CD4-positive, CD25-positive, alpha-beta regulatory T cell (primary cell): ENCODE measurements around the gene CBX7. TPM values are rescaled to one million over a fixed set of nuclear protein-coding genes. Genes with fewer than 3 reads are reported as not detected.
A peak's percentile ranks its signal among the peaks of the same experiment; 100 is the strongest.

Experiments
- ATAC-seq, 2 donors: fragments of 150-1000 bp; cut with Tn5 transposase; one replicate each; pipeline ENCODE4 v1.10.0; 2021; ENCODE audit warnings: low read depth in 2 of 2, moderate number of reproducible peaks in 2 of 2, moderate library complexity in 1 of 2
- DNase-seq, 3 donors: peaks; one replicate each; pipeline versions ENCODE4 v3.0.0 to v3.0.0-alpha.2; 2012 to 2022; ENCODE audit warnings: mixed read lengths in 1 of 3
- H3K27ac ChIP-seq: one replicate; pipeline ENCODE4 v1.7.0; 2013; ENCODE audit warnings: mild to moderate bottlenecking, low read length; ENCODE audit not compliant: insufficient read depth, poor library complexity, severe bottlenecking
- H3K27me3 ChIP-seq: one replicate; pipeline ENCODE4 v1.7.0; 2013; ENCODE audit warnings: low read length; ENCODE audit not compliant: control insufficient read depth, insufficient read depth
- H3K36me3 ChIP-seq: one replicate; pipeline ENCODE4 v1.7.0; 2013; ENCODE audit warnings: mild to moderate bottlenecking, low read length, moderate library complexity; ENCODE audit not compliant: control insufficient read depth, insufficient read depth
- H3K4me1 ChIP-seq: 2 replicates; pipeline ENCODE4 v1.7.0; 2013; ENCODE audit warnings: mild to moderate bottlenecking, low read length; ENCODE audit not compliant: insufficient read depth, control insufficient read depth, poor library complexity, severe bottlenecking
- H3K4me3 ChIP-seq: one replicate; pipeline ENCODE4 v1.7.0; 2013; ENCODE audit warnings: low read depth, mild to moderate bottlenecking, low read length, moderate library complexity
- H3K9me3 ChIP-seq, 2 experiments: 1 replicate in 1 of 2; 2 replicates in 1 of 2; pipeline ENCODE4 v1.7.0; 2013; ENCODE audit warnings: low read length in 2 of 2, mild to moderate bottlenecking in 1 of 2, moderate library complexity in 1 of 2; ENCODE audit not compliant: control insufficient read depth in 2 of 2
- H3K27ac Mint-ChIP-seq, 3 donors: one replicate each; pipeline ENCODE4 v1.8.0; 2020 to 2022; ENCODE audit warnings: mild to moderate bottlenecking in 3 of 3, mixed read lengths in 3 of 3, moderate library complexity in 2 of 3
- H3K27me3 Mint-ChIP-seq: one replicate; pipeline ENCODE4 v1.8.0; 2022; ENCODE audit warnings: mild to moderate bottlenecking, mixed read lengths
- H3K36me3 Mint-ChIP-seq: one replicate; pipeline ENCODE4 v1.8.0; 2020; ENCODE audit warnings: mixed read lengths
- H3K4me1 Mint-ChIP-seq, 4 donors: one replicate each; pipeline ENCODE4 v1.8.0; 2020 to 2022; ENCODE audit warnings: mixed read lengths in 4 of 4, mild to moderate bottlenecking in 1 of 4
- H3K4me3 Mint-ChIP-seq, 4 donors: one replicate each; pipeline ENCODE4 v1.8.0; 2020 to 2022; ENCODE audit warnings: mild to moderate bottlenecking in 4 of 4, mixed read lengths in 4 of 4, moderate library complexity in 3 of 4
- H3K9me3 Mint-ChIP-seq, 7 donors: one replicate each; pipeline ENCODE4 v1.8.0; 2020 to 2022; ENCODE audit warnings: mixed read lengths in 7 of 7, mild to moderate bottlenecking in 3 of 7, moderate library complexity in 2 of 7
- polyA plus RNA-seq, 4 donors: library from polyadenylated mRNA; unstranded; fragments of 300-500 nt; fragmentation: Illumina TruSeq; gene quantifications; one replicate each; pipeline ENCODE4 v1.2.3, GENCODE V29; 2021
- total RNA-seq: library from RNA; stranded (reverse); gene quantifications from one replicate; pipeline ENCODE4 v1.2.3, GENCODE V29; 2022

The CBX7 gene
- total and polyA plus RNA-seq, 5 donors from 2014 or later: 27.7 to 102 (median 37.5) TPM

DNA sequence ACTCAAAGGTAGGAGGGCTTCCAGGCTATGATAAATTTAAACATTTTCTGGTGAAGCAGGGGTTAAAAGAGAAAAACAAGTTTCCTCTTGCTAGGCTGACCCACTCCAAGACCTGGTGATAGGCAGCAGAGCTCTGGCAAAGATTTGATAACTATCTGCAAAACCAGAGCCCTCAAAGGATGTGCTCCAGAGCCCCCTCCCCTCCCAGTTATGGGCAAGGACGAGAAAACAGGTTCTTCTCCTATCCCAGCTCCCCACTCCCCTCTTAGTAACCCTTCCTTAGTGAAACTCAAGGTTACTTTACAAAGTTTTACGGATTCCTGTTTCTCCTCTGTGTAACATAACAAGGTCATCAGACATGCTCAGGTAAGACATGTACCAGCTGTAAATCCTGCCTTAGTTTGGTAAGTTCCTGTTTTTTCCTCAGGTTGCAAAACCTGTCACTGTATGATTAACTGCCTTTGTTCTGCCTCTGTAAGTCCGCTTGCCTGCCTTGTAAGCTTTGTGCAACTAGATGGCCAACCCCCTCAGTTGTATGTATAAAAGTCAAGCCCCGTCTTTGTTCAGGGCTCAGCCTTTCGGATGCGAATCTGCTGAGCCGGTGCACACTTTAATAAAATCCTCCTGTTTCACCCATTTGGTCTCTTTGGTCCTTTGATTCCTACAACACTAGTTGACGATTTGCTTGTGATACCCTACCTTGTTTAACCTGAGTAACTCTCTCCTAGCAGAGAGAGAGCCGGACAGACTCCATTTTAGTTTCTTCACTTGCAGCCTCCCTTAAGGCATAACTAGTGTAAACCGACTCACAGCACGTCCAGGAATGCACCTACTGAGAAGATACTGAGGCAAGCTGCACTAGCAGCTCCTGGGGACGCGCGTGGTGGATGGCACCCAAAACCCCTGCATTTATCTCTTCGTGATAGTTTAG lies 41.6 kb downstream of the CBX7 start:
- Histone ChIP-seq H3K4me3 (no peak overlapping the region), H3K27me3 (no peaks in the 10 kb centered on the region), H3K9me3 (no peaks in the 10 kb centered on the region), H3K27ac (no peak overlapping the region), H3K36me3 (no peaks in the 10 kb centered on the region), H3K4me1 (no peaks in the 10 kb centered on the region)
- no peaks in the 10 kb centered on the region for H3K27me3 Mint-ChIP-seq
- H3K9me3 Mint-ChIP-seq: no peaks in the 10 kb centered on the region
- H3K4me3 Mint-ChIP-seq: no peak overlapping the region
- H3K27ac Mint-ChIP-seq: peak overlapping the region in 1 of 3 donors; percentile 15
- DNase-seq (no peak), ATAC-seq (no peak)
- H3K4me1 Mint-ChIP-seq: peaks cover 2 to 9% (median 5%) of the 10 kb centered on the region in 4 donors
- H3K36me3 Mint-ChIP-seq: no peaks in the 10 kb centered on the region

- H3K4me1 ChIP-seq: no peaks in the 10 kb centered on the region
- H3K9me3 Mint-ChIP-seq: no peaks in the 10 kb centered on the region
- DNase-seq (no peak), ATAC-seq (no peak)
- no peaks in the 10 kb centered on the region for H3K4me1 Mint-ChIP-seq
- no peaks in the 10 kb centered on the region for H3K27me3 ChIP-seq
- H3K36me3 Mint-ChIP-seq: no peaks in the 10 kb centered on the region
- no peak overlapping the region for H3K27ac ChIP-seq
- no peak overlapping the region for H3K4me3 Mint-ChIP-seq
- no peaks in the 10 kb centered on the region for H3K27me3 Mint-ChIP-seq
- no peak overlapping the region for H3K27ac Mint-ChIP-seq
- H3K4me3 ChIP-seq: no peak overlapping the region
- H3K36me3 ChIP-seq: no peaks in the 10 kb centered on the region
- H3K9me3 ChIP-seq: no peaks in the 10 kb centered on the region
Observed at GRCh38 chr22:39109361-39109760, 43.1 kb downstream of the CBX7 start.

GRCh38 chr22:39108487-39108886 lies 44.0 kb downstream of the CBX7 start:
- Mint-ChIP-seq H3K4me1 (no peaks in the 10 kb centered on the region), H3K27ac (no peak overlapping the region), H3K4me3 (no peak overlapping the region), H3K36me3 (no peaks in the 10 kb centered on the region), H3K27me3 (no peaks in the 10 kb centered on the region), H3K9me3 (no peaks in the 10 kb centered on the region)
- H3K9me3 ChIP-seq: no peaks in the 10 kb centered on the region
- ATAC-seq: no peak
- no peak overlapping the region for H3K4me3 ChIP-seq
- no peak for DNase-seq
- H3K4me1 ChIP-seq: no peaks in the 10 kb centered on the region
- no peaks in the 10 kb centered on the region for H3K27me3 ChIP-seq
- no peaks in the 10 kb centered on the region for H3K36me3 ChIP-seq
- no peak overlapping the region for H3K27ac ChIP-seq

DNA sequence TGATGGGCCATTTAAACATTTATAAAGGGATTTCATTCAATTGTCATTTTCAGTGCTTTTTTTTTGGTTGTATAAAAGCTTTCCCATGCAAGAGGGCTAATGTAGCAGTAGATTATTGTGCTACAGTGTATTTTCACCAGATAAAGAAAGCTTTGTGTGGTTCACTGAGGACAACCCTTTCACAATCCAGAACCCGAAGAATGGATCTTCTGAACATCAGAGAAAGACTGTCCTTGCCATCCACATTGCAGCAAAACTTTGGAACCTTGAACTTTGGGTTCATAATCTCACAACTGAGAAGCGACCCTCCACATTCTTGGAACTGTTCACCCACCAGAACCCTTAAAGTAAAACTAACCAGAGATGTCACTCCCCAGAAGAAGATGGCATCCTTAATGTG lies 46.2 kb downstream of the CBX7 start:
- no peaks in the 10 kb centered on the region for H3K27me3 ChIP-seq
- Mint-ChIP-seq H3K4me3 (no peak overlapping the region), H3K27me3 (no peaks in the 10 kb centered on the region), H3K27ac (no peak overlapping the region), H3K9me3 (no peaks in the 10 kb centered on the region), H3K36me3 (no peaks in the 10 kb centered on the region), H3K4me1 (peaks cover 0 to 2% (median 0%) of the 10 kb centered on the region in 4 donors)
- ATAC-seq (no peak), DNase-seq (no peak)
- H3K4me1 ChIP-seq: no peaks in the 10 kb centered on the region
- no peaks in the 10 kb centered on the region for H3K9me3 ChIP-seq
- H3K27ac ChIP-seq: no peak overlapping the region
- H3K4me3 ChIP-seq: no peak overlapping the region
- no peaks in the 10 kb centered on the region for H3K36me3 ChIP-seq

- Mint-ChIP-seq H3K4me1 (peaks cover 5 to 24% (median 13%) of the 10 kb centered on the region in 4 donors), H3K4me3 (no peak overlapping the region), H3K27me3 (no peaks in the 10 kb centered on the region), H3K9me3 (no peaks in the 10 kb centered on the region), H3K36me3 (no peaks in the 10 kb centered on the region), H3K27ac (no peak overlapping the region)
- H3K4me1 ChIP-seq: peaks cover 21% of the 10 kb centered on the region
- DNase-seq (no peak), ATAC-seq (no peak)
- H3K36me3 ChIP-seq: no peaks in the 10 kb centered on the region
- H3K9me3 ChIP-seq: no peaks in the 10 kb centered on the region
- no peaks in the 10 kb centered on the region for H3K27me3 ChIP-seq
- no peak overlapping the region for H3K4me3 ChIP-seq
- H3K27ac ChIP-seq: no peak overlapping the region
Observed at GRCh38 chr22:39103431-39103830, 49.0 kb downstream of the CBX7 start.

DNA sequence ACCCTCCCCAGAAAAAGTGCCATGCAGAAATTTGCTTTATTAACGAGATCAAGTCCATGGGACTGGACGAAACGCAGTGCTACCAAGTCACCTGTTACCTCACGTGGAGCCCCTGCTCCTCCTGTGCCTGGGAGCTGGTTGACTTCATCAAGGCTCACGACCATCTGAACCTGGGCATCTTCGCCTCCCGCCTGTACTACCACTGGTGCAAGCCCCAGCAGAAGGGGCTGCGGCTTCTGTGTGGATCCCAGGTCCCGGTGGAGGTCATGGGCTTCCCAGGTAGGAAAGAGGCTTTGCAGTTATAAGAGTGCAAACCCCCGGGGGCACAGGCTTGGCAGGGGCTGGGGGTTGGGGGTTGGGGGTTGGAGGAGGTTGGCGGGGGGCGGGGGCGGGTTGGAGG lies 51.3 kb downstream of the CBX7 start:
- Mint-ChIP-seq H3K36me3 (no peaks in the 10 kb centered on the region), H3K4me3 (peak overlapping the region in 1 of 4 donors; percentile 47), H3K9me3 (no peaks in the 10 kb centered on the region), H3K4me1 (peaks cover 5 to 44% (median 23%) of the 10 kb centered on the region in 4 donors), H3K27ac (peak overlapping the region in 1 of 3 donors; percentile 71), H3K27me3 (no peaks in the 10 kb centered on the region)
- DNase-seq: no peak
- ATAC-seq: no peak
- H3K36me3 ChIP-seq: no peaks in the 10 kb centered on the region
- H3K9me3 ChIP-seq: no peaks in the 10 kb centered on the region
- H3K27ac ChIP-seq: no peak overlapping the region
- peaks cover 43% of the 10 kb centered on the region for H3K4me1 ChIP-seq
- H3K4me3 ChIP-seq: no peak overlapping the region
- no peaks in the 10 kb centered on the region for H3K27me3 ChIP-seq

GRCh38 chr22:39098576-39098975 lies 53.9 kb downstream of the CBX7 start:
- DNase-seq: no peak
- Mint-ChIP-seq H3K9me3 (no peaks in the 10 kb centered on the region), H3K36me3 (no peaks in the 10 kb centered on the region), H3K4me3 (peak overlapping the region in 3 of 4 donors; percentile 8 to 87 (median 77)), H3K27me3 (no peaks in the 10 kb centered on the region), H3K4me1 (peaks cover 5 to 65% (median 36%) of the 10 kb centered on the region in 4 donors), H3K27ac (peak overlapping the region; percentile 91 to 98 (median 95))
- Histone ChIP-seq H3K4me1 (peaks cover 59% of the 10 kb centered on the region), H3K9me3 (no peaks in the 10 kb centered on the region), H3K27me3 (no peaks in the 10 kb centered on the region), H3K4me3 (no peak overlapping the region), H3K36me3 (no peaks in the 10 kb centered on the region), H3K27ac (peak overlapping the region; percentile 93)
- ATAC-seq: no peak

DNA sequence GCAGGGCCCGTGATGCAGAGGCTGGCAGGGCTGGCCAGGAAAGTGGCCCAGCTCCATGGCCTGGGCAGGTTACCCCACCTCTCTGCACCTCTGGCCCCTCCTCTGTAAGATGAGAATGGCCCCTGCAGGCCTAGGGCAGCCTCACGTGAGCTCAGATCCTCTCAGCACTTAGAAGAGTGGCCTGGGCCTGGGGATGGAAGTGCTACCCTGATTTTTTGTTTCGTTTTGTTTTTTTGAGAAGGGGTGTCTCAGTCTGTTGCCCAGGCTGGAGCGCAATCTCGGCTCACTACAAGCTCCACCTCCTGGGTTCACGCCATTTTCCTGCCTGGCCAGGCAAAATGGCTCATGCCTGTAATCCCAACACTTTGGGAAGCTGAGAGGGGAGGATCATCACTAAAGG lies 54.5 kb downstream of the CBX7 start:
- H3K4me1 ChIP-seq: peaks cover 59% of the 10 kb centered on the region
- ATAC-seq (no peak), DNase-seq (no peak)
- no peaks in the 10 kb centered on the region for H3K9me3 Mint-ChIP-seq
- peak overlapping the region; percentile 38 to 93 (median 91) for H3K27ac Mint-ChIP-seq
- no peaks in the 10 kb centered on the region for H3K27me3 Mint-ChIP-seq
- peaks cover 5 to 67% (median 36%) of the 10 kb centered on the region in 4 donors for H3K4me1 Mint-ChIP-seq
- H3K27me3 ChIP-seq: no peaks in the 10 kb centered on the region
- H3K36me3 Mint-ChIP-seq: no peaks in the 10 kb centered on the region
- H3K9me3 ChIP-seq: no peaks in the 10 kb centered on the region
- H3K4me3 Mint-ChIP-seq: peak overlapping the region in 2 of 4 donors; percentile 8 to 16
- H3K27ac ChIP-seq: peak overlapping the region; percentile 93
- no peak overlapping the region for H3K4me3 ChIP-seq
- H3K36me3 ChIP-seq: no peaks in the 10 kb centered on the region
